Transverse colon (tissue), 4 donors: ENCODE results near the gene RGS4. TPM values are rescaled to one million over a fixed set of nuclear protein-coding genes. Genes with fewer than 3 reads are reported as not detected.

ENCODE experiments used
- DNase-seq: peaks from one replicate; pipeline ENCODE4 v3.0.0-alpha.2; 2019
- H3K27ac ChIP-seq, 4 donors: fragments of 200-600 bp; sonication (generic); 2 replicates each; pipeline ENCODE4 v1.5.1; 2016 to 2018; ENCODE audit warnings: inconsistent platforms in 4 of 4
- H3K27me3 ChIP-seq: fragments of 200-600 bp; sonication (generic); 2 replicates; pipeline ENCODE4 v1.5.1; 2017; ENCODE audit warnings: inconsistent platforms
- H3K36me3 ChIP-seq, 4 donors: fragments of 200-600 bp; sonication (generic); 2 replicates each; pipeline ENCODE4 v1.5.1; 2017 to 2019; ENCODE audit warnings: inconsistent platforms in 4 of 4
- H3K4me1 ChIP-seq, 4 donors: fragments of 200-600 bp; sonication (generic); 2 replicates each; pipeline ENCODE4 v1.5.1; 2017 to 2020; ENCODE audit warnings: inconsistent platforms in 4 of 4
- H3K4me3 ChIP-seq, 4 donors: fragments of 200-600 bp; sonication (generic); 1 replicate in 1 of 4; 2 replicates in 3 of 4; pipeline versions ENCODE4 v1.5.1 to v1.6.1; 2017 to 2019; ENCODE audit warnings: inconsistent platforms in 4 of 4
- H3K9me3 ChIP-seq, 2 donors: fragments of 200-600 bp; sonication (generic); 2 replicates each; pipeline ENCODE4 v1.5.1; 2017 to 2019; ENCODE audit warnings: inconsistent platforms in 2 of 2
- CTCF ChIP-seq, 5 experiments: fragments of 200-600 bp in 3 of 5; fragments of 450-650 bp in 2 of 5; sonication (generic) in 3 of 5; IDR thresholded peaks; 1 replicate in 2 of 5; 2 replicates in 3 of 5; pipeline ENCODE4 v1.5.1; 2016 to 2017; ENCODE audit warnings: antibody characterized with exemption in 5 of 5, inconsistent platforms in 3 of 5, mild to moderate bottlenecking in 2 of 5, moderate library complexity in 1 of 5
- EP300 ChIP-seq: sonication (generic); formaldehyde crosslinking; IDR thresholded peaks from one replicate; pipeline ENCODE4 v1.6.1; 2017; ENCODE audit warnings: antibody characterized with exemption, low read depth
- POLR2A ChIP-seq: fragments of 450-650 bp; IDR thresholded peaks from one replicate; pipeline ENCODE4 v1.6.1; 2016; ENCODE audit warnings: antibody characterized with exemption, mild to moderate bottlenecking, moderate library complexity
- POLR2AphosphoS5 ChIP-seq, 3 donors: sonication (generic); formaldehyde crosslinking; IDR thresholded peaks; one replicate each; pipeline ENCODE4 v1.6.1; 2016; ENCODE audit warnings: antibody characterized with exemption in 3 of 3
- WGBS, 2 donors: methylation state at CpG; one replicate each; pipeline ENCODE4 v1.1.5; 2018; ENCODE audit warnings: low coverage in 1 of 2; 5-methylcytosine and 5-hydroxymethylcytosine counted together
- in situ Hi-C, 4 donors: fragments of 200-750 bp; cut with MboI; loops; one replicate each; pipeline versions ENCODE4 v1.15.0 to v1.15.1; 2017; ENCODE audit warnings: low sequenced_read_pairs in 3 of 4, low pct_ligation_motif_present in 1 of 4, low pct_unique_long_range_greater_than_20kb in 1 of 4
- intact Hi-C: fragments of 100-400 bp; cut with DNase I; formaldehyde crosslinking; loops from one replicate; pipeline ENCODE4 v1.15.1; 2023; ENCODE audit warnings: low total_unique reads
- total RNA-seq, 4 donors: library from RNA; depleted of rRNA; stranded (reverse); fragments of >200 nt; gene quantifications; one replicate each; pipeline ENCODE4 v1.1.0, GENCODE V29; 2016

The RGS4 gene
- total RNA-seq, 4 donors from 2014 or later, result 0.37 to 2.2 (median 1.8) TPM

DNA sequence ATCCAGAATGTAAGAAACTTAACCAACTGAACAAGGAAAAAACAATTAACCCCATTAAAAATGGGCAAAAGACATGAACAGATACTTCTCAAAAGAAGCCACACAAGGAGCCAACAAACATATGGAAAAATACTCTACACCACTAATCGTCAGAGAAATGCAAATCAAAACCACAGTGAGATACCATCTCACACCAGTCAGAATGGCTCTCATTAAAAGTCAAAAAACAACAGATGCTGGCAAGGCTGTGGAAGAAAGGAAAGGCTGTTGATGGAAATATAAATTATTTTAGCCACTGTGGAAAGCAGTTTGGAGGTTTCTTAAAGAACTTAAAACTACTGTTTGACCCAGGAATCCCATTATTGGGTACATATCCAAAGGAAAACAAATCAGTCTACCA is 51.2 kb downstream of the RGS4 start:
- Histone ChIP-seq H3K27ac (no peak overlapping the region), H3K4me3 (no peak overlapping the region), H3K27me3 (no peaks in the 10 kb centered on the region), H3K4me1 (no peaks in the 10 kb centered on the region), H3K36me3 (no peaks in the 10 kb centered on the region), H3K9me3 (no peaks in the 10 kb centered on the region)
- intact Hi-C loops, result no loop called here
- no peak for TF ChIP-seq CTCF (IDR thresholded peaks at IDR 0.05)
- TF ChIP-seq EP300, result no peak
- no peak for TF ChIP-seq POLR2AphosphoS5 (IDR thresholded peaks at IDR 0.05)
- TF ChIP-seq POLR2A, result no peak
- 38 to 50% methylated on average over 1 of the region's 1 CpG for WGBS, 2 donors
- no peak for DNase-seq
- in situ Hi-C loops, result no loop called here

DNA sequence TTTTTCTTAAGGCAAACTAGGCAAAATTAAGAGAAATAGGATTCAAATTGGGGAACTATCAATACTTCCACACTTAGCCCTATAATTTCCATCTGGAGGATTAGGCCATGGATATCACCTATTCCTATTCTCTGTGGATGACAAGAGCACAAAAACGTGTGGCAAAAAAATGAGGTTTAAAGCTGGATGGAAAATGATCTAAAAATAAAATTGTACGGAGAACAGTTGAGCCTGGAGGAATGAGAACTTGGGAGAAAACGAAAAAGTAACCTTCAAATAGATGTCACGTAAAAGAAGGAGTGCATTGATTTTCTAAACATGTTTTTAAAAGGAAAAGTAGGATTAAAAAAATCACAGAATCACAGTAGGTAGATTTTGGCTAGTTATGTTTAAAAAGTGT is 55.7 kb downstream of the RGS4 start:
- in situ Hi-C loops (no loop called here), intact Hi-C loops (no loop called here)
- no peaks in the 10 kb centered on the region for H3K36me3 ChIP-seq
- no peaks in the 10 kb centered on the region for H3K4me1 ChIP-seq
- H3K4me3 ChIP-seq, result no peak overlapping the region
- H3K9me3 ChIP-seq, result no peaks in the 10 kb centered on the region
- no peak for DNase-seq
- 52 to 58% methylated on average over 4 of the region's 4 CpGs for WGBS, 2 donors
- no peaks in the 10 kb centered on the region for H3K27me3 ChIP-seq
- H3K27ac ChIP-seq, result no peak overlapping the region
- TF ChIP-seq POLR2A (no peak), POLR2AphosphoS5 (IDR thresholded peaks at IDR 0.05) (no peak), EP300 (no peak), CTCF (IDR thresholded peaks at IDR 0.05) (no peak)

Other genes starting within 250 kb of the RGS4 start
- gene CCDC190, start 208.2 kb upstream of the RGS4 start, total RNA-seq, result not detected
- 10 to 100 TPM; 28.1 to 55.6 (median 41.8) TPM for gene RGS5, start 133.6 kb downstream of the RGS4 start, total RNA-seq